Naive B cell (primary cell): Measurements from ENCODE around the gene RBM20. TPM values are rescaled to one million over a fixed set of nuclear protein-coding genes. Genes with fewer than 3 reads are reported as not detected.
"Not testable (repeated sequence)": the region's sequence is repeated elsewhere in the genome, so short reads cannot be mapped to it uniquely, and the experiment has no call there.

Experiments
- ATAC-seq, 2 donors: fragments of 150-1000 bp; cut with Tn5 transposase; 2 replicates each; pipeline ENCODE4 v1.10.0; 2021; ENCODE audit warnings: low read depth in 2 of 2, mild to moderate bottlenecking in 2 of 2, moderate library complexity in 2 of 2
- DNase-seq: peaks from one replicate; pipeline ENCODE4 v3.0.0; 2022
- H3K27ac Mint-ChIP-seq, 6 donors: one replicate each; pipeline ENCODE4 v1.8.0; 2020 to 2022; ENCODE audit warnings: mild to moderate bottlenecking in 6 of 6, mixed read lengths in 6 of 6, moderate library complexity in 5 of 6, inconsistent platforms in 2 of 6
- H3K27me3 Mint-ChIP-seq, 3 donors: one replicate each; pipeline ENCODE4 v1.8.0; 2021 to 2022; ENCODE audit warnings: mixed read lengths in 3 of 3, mild to moderate bottlenecking in 1 of 3
- H3K36me3 Mint-ChIP-seq, 2 donors: one replicate each; pipeline ENCODE4 v1.8.0; 2020 to 2022; ENCODE audit warnings: mixed read lengths in 2 of 2, inconsistent platforms in 1 of 2, mild to moderate bottlenecking in 1 of 2
- H3K4me1 Mint-ChIP-seq, 3 donors: one replicate each; pipeline ENCODE4 v1.8.0; 2020 to 2022; ENCODE audit warnings: mixed read lengths in 3 of 3, inconsistent platforms in 1 of 3, mild to moderate bottlenecking in 1 of 3, moderate library complexity in 1 of 3
- H3K4me3 Mint-ChIP-seq, 8 donors: one replicate each; pipeline ENCODE4 v1.8.0; 2020 to 2022; ENCODE audit warnings: mild to moderate bottlenecking in 8 of 8, mixed read lengths in 8 of 8, moderate library complexity in 8 of 8, inconsistent platforms in 2 of 8
- H3K9me3 Mint-ChIP-seq, 7 donors: one replicate each; pipeline ENCODE4 v1.8.0; 2020 to 2022; ENCODE audit warnings: mixed read lengths in 7 of 7, mild to moderate bottlenecking in 5 of 7, inconsistent platforms in 2 of 7, moderate library complexity in 1 of 7
- polyA plus RNA-seq, 6 donors: library from polyadenylated mRNA; unstranded; fragments of 300-500 nt; fragmentation: Illumina TruSeq; gene quantifications; one replicate each; pipeline ENCODE4 v1.2.3, GENCODE V29; 2021; ENCODE audit warnings: low read depth in 6 of 6

The RBM20 gene
- polyA plus RNA-seq, 6 donors from 2014 or later = 0.05 TPM; not detected in 5

- Mint-ChIP-seq H3K36me3 (peaks cover 0 to 4% of the 10 kb centered on the region in 2 donors), H3K27me3 (peaks cover 14 to 41% (median 31%) of the 10 kb centered on the region in 3 donors), H3K9me3 (peaks cover 0 to 6% (median 2%) of the 10 kb centered on the region in 7 donors), H3K4me3 (no peak overlapping the region), H3K27ac (no peak overlapping the region), H3K4me1 (peaks cover 4 to 10% (median 8%) of the 10 kb centered on the region in 3 donors)
- DNase-seq (no peak), ATAC-seq (no peak)
Observed at GRCh38 chr10:110657973-110658691, 14.0 kb downstream of the RBM20 start.

DNA sequence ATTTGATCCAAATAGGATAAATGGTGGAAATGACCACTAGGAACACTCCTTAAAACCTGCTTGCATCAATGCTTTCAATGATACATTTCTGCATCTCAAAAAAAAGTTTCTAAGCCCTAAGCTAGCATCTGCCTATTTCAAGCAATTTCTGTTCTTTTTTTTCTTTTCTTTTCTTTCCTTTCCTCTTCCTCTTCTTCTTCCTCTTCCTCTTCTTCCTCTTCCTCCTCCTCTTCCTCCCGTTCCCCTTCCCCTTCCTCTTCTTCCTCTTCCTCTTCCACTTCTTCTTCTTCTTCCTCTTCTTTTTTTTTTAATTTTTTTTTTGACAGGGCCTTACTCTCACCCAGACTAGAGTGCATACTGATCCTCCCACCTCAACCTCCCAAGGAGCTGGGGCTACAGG, 15.4 kb downstream of the RBM20 start:
- peaks cover 13 to 42% (median 32%) of the 10 kb centered on the region in 3 donors for H3K27me3 Mint-ChIP-seq
- DNase-seq = no peak
- no peak overlapping the region for H3K4me3 Mint-ChIP-seq
- H3K4me1 Mint-ChIP-seq = peaks cover 4 to 10% (median 8%) of the 10 kb centered on the region in 3 donors
- H3K9me3 Mint-ChIP-seq = peaks cover 0 to 6% (median 2%) of the 10 kb centered on the region in 7 donors
- no peak for ATAC-seq
- H3K36me3 Mint-ChIP-seq = peaks cover 0 to 4% of the 10 kb centered on the region in 2 donors
- peak overlapping the region in 1 of 6 donors; percentile 92 for H3K27ac Mint-ChIP-seq

- Mint-ChIP-seq H3K4me1 (peaks cover 4 to 10% (median 8%) of the 10 kb centered on the region in 3 donors), H3K4me3 (peak overlapping the region in 1 of 8 donors; percentile 18), H3K27ac (peak overlapping the region in 1 of 6 donors; percentile 60), H3K27me3 (peaks cover 13 to 40% (median 37%) of the 10 kb centered on the region in 3 donors)
- ATAC-seq, H3K36me3 Mint-ChIP-seq, H3K9me3 Mint-ChIP-seq, DNase-seq: not testable (repeated sequence)
Observed at GRCh38 chr10:110660289-110660688, 16.2 kb downstream of the RBM20 start.

DNA sequence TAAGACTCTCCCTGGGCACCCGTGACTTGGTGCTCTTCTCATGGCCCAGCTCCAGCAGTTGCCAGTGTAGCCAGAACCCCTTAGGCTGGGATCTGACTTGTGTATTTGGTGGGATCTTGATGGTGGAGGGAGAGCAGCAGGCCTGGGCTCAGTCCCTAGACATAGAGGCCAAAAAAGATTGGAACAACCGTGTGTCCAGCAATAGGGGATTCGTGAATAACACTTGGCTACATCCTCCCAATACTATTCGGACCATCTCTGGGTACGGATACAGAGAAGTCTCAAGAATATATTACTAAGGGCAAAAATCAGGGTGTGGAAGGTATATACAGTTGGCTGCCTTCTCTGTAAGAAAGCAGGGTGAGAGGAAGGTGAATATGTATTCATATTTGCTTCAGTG, 17.2 kb downstream of the RBM20 start:
- no peak for ATAC-seq
- Mint-ChIP-seq H3K4me1 (peaks cover 4 to 10% (median 8%) of the 10 kb centered on the region in 3 donors), H3K27ac (peak overlapping the region in 2 of 6 donors; percentile 2 to 77), H3K36me3 (peaks cover 0 to 3% of the 10 kb centered on the region in 2 donors), H3K4me3 (no peak overlapping the region), H3K9me3 (peaks cover 0 to 5% (median 2%) of the 10 kb centered on the region in 7 donors), H3K27me3 (peaks cover 10 to 34% (median 30%) of the 10 kb centered on the region in 3 donors)
- no peak for DNase-seq

DNA sequence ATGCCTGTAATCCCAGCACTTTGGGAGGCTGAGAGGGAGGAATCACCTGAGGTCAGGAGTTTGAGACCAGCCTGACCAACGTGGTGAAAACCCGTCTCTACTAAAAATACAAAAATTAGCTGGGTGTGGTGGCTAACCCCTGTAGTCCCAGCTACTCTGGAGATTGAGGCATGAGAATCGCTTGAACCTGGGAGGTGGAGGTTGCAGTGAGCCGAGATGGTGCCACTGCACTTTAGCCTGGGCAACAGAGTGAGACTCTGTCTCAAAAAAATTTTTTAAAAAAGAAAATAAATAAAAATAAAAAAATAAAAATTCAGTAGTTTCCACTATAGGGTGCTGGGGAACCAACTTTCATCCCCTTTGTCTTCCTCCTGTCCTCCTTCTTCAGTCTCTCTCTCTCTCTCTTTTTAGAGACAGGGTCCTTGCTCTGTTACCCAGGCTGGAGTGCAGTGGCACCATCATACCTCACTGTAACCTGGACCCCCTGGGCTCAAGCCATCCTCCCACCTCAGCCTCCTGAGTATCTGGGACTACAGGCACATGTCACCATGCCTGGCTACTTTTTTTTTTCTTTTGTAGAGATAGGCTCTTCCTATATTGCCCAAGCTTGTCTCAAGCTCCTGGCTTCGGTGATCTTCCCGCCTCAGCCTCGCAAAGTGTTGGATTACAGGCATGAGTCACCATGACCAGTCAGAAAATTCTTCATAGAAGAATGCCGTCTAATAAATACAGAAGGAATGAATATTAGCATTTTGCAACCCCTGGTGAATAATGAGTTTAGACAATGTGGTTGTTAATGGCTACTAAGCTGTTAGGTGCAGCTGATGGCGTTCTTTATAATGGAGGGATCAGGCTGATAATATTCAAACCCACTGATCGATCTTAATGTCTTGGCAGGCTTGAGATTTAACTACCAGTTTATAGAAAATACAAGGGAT, 20.6 kb downstream of the RBM20 start:
- ATAC-seq = no peak
- Mint-ChIP-seq H3K27me3 (peaks cover 15 to 52% (median 34%) of the 10 kb centered on the region in 3 donors), H3K9me3 (peaks cover 0 to 2% (median 0%) of the 10 kb centered on the region in 7 donors), H3K4me1 (peaks cover 0 to 4% (median 2%) of the 10 kb centered on the region in 3 donors), H3K36me3 (no peaks in the 10 kb centered on the region), H3K27ac (peak overlapping the region in 1 of 6 donors; percentile 70), H3K4me3 (no peak overlapping the region)
- DNase-seq = no peak

GRCh38 chr10:110666259-110666658, 22.1 kb downstream of the RBM20 start:
- peaks cover 19 to 53% (median 30%) of the 10 kb centered on the region in 3 donors for H3K27me3 Mint-ChIP-seq
- not testable (repeated sequence) for H3K4me1 Mint-ChIP-seq, DNase-seq, H3K4me3 Mint-ChIP-seq, H3K9me3 Mint-ChIP-seq, ATAC-seq, H3K36me3 Mint-ChIP-seq, H3K27ac Mint-ChIP-seq

DNA sequence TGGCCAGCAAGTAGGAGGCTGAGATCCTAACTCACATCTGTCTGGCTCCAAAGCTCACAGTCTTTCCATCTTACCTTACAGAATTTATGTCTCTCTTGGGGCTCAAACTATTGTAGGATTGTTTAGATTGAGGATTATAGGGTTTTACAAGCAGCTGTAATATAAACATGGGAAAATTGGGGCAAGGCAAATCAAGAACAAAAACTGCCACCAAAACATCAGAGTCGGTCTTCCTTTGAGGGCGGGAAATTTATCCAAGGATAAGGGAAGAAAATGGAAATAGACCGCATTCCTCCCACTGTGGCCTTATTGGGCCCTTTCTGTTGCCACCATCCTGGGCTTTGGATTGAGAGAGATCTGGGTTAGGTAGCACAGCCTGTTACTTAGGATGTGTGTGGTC, 22.5 kb downstream of the RBM20 start:
- no peak for ATAC-seq
- Mint-ChIP-seq H3K27me3 (peaks cover 16 to 50% (median 26%) of the 10 kb centered on the region in 3 donors), H3K27ac (no peak overlapping the region)

GRCh38 chr10:110667620-110668343, 23.6 kb downstream of the RBM20 start:
- DNase-seq (no peak), ATAC-seq (no peak)
- Mint-ChIP-seq H3K27me3 (peaks cover 16 to 47% (median 20%) of the 10 kb centered on the region in 3 donors), H3K4me1 (peaks cover 0 to 8% (median 7%) of the 10 kb centered on the region in 3 donors), H3K27ac (peak overlapping the region in 1 of 6 donors; percentile 33), H3K36me3 (no peaks in the 10 kb centered on the region), H3K4me3 (no peak overlapping the region), H3K9me3 (no peaks in the 10 kb centered on the region)

More for the DNA sequence above, 22.5 kb downstream of the RBM20 start:
- no peaks in the 10 kb centered on the region for H3K9me3 Mint-ChIP-seq
- peaks cover 0 to 5% (median under 1%) of the 10 kb centered on the region in 3 donors for H3K4me1 Mint-ChIP-seq
- DNase-seq = no peak
- no peak overlapping the region for H3K4me3 Mint-ChIP-seq
- H3K36me3 Mint-ChIP-seq = no peaks in the 10 kb centered on the region

GRCh38 chr10:110668443-110668842, 24.3 kb downstream of the RBM20 start:
- Mint-ChIP-seq H3K27ac (no peak overlapping the region), H3K4me3 (no peak overlapping the region), H3K27me3 (peaks cover 15 to 46% (median 17%) of the 10 kb centered on the region in 3 donors), H3K9me3 (no peaks in the 10 kb centered on the region), H3K36me3 (no peaks in the 10 kb centered on the region), H3K4me1 (peaks cover 0 to 12% (median 7%) of the 10 kb centered on the region in 3 donors)
- no peak for ATAC-seq
- no peak for DNase-seq

GRCh38 chr10:110670335-110670734, 26.2 kb downstream of the RBM20 start:
- Mint-ChIP-seq H3K36me3 (no peaks in the 10 kb centered on the region), H3K27ac (no peak overlapping the region), H3K4me3 (peak overlapping the region in 2 of 8 donors; percentile 42 to 62), H3K27me3 (peaks cover 22 to 45% (median 23%) of the 10 kb centered on the region in 3 donors), H3K4me1 (peaks cover 0 to 12% (median 7%) of the 10 kb centered on the region in 3 donors), H3K9me3 (no peaks in the 10 kb centered on the region)
- ATAC-seq (no peak), DNase-seq (no peak)

DNA sequence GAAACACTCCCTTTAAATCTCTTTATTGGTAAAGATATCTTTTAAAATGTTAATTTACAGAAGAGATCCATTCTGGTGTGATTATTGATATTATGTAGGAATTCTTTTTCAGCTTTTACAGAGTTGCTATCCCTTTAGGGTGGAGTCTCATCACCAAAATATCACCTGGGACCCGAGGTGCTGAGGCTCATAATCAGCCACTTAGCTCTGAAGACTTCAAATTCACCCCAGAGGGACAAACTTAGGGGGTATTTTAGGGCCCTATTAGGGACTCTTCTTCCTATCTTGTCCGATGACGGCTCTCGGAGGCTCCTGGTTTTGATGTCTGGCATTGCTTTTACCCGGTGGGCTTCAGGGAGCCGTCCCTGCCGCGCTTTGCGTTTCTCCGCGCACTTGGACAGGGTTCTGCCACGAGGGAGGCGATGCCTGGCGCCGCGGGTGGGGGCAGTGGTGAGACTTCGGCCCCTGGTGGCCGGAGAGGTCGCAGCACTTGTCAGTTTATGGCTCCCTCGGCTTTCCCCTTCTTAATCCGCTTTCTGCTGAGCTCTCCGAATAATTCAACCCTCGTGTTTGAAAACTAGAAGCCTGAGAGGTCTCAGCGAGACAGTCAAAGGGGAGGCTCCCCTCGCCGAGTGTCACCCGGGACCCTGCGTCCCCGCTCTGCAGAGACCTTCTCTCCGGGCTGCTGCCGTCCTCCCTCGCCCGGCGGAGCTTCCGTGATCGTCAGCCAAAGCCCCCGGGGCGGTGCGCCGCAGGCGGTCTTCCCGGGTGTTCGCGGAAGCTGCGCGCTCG, 27.8 kb downstream of the RBM20 start:
- DNase-seq (peak; percentile 63), ATAC-seq (peak; percentile 94)
- Mint-ChIP-seq H3K27ac (peak overlapping the region; percentile 61 to 98 (median 86)), H3K4me3 (peak overlapping the region; percentile 88 to 96 (median 94)), H3K9me3 (no peaks in the 10 kb centered on the region), H3K36me3 (no peaks in the 10 kb centered on the region), H3K4me1 (peaks cover 0 to 12% (median 7%) of the 10 kb centered on the region in 3 donors), H3K27me3 (peaks cover 22 to 41% (median 23%) of the 10 kb centered on the region in 3 donors)

DNA sequence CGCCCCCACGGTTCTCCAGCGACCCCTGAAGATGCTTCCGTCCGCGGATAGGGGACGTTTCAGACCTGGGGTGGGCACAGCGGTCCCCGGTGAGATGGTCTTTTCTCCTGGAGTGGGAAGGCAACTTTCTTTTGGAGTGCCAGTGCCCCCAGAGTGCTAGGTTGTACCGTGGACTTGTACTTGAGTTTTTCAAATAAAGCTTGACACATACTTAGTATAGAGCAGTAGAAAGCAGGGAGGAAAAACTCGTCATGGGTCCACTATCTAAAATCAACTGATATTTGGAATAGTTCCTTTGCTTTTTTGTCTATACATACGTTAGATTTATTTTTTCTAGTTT, 28.4 kb downstream of the RBM20 start:
- H3K36me3 Mint-ChIP-seq = no peaks in the 10 kb centered on the region
- peaks cover 18 to 35% (median 23%) of the 10 kb centered on the region in 3 donors for H3K27me3 Mint-ChIP-seq
- H3K27ac Mint-ChIP-seq = peak overlapping the region in 5 of 6 donors; percentile 81 to 98 (median 90)
- H3K4me3 Mint-ChIP-seq = peak overlapping the region; percentile 88 to 96 (median 94)
- ATAC-seq (peak; percentile 35 to 40), DNase-seq (no peak)
- H3K4me1 Mint-ChIP-seq = peaks cover 0 to 12% (median 7%) of the 10 kb centered on the region in 3 donors
- H3K9me3 Mint-ChIP-seq = no peaks in the 10 kb centered on the region
